AG04449 (cell line): ENCODE measurements around the gene RAG1.

Experiments used
- CTCF ChIA-PET: fragments of 350-600 bp; formaldehyde crosslinking; extraction: SDS; loops from one replicate; lab custom pipeline; 2021; ENCODE audit warnings: antibody characterized with exemption; lab: Yijun Ruan, JAX
- POLR2A ChIA-PET: fragments of 400-600, 350-600 bp; formaldehyde crosslinking; extraction: SDS; loops from one replicate; lab custom pipeline; 2020; ENCODE audit warnings: antibody characterized with exemption, inconsistent platforms; lab: Yijun Ruan, JAX
- DNase-seq: peaks from one replicate; pipeline ENCODE4 v3.0.0-alpha.2; 2010; ENCODE audit warnings: low read depth, low spot score
- H3K4me3 ChIP-seq: 2 replicates; pipeline ENCODE4 v1.5.1; 2011; ENCODE audit warnings: low read depth, mild to moderate bottlenecking, control low read depth, low read length
- TF ChIP-seq, protein P1 (sequence below): IDR thresholded peaks from one replicate; pipeline ENCODE4 v1.5.1; 2011; ENCODE audit warnings: mild to moderate bottlenecking, moderate library complexity, low read length, control low read depth, inconsistent platforms; ENCODE audit not compliant: insufficient read depth; ENCODE audit errors: missing control alignments

RAG1 gene

DNA sequence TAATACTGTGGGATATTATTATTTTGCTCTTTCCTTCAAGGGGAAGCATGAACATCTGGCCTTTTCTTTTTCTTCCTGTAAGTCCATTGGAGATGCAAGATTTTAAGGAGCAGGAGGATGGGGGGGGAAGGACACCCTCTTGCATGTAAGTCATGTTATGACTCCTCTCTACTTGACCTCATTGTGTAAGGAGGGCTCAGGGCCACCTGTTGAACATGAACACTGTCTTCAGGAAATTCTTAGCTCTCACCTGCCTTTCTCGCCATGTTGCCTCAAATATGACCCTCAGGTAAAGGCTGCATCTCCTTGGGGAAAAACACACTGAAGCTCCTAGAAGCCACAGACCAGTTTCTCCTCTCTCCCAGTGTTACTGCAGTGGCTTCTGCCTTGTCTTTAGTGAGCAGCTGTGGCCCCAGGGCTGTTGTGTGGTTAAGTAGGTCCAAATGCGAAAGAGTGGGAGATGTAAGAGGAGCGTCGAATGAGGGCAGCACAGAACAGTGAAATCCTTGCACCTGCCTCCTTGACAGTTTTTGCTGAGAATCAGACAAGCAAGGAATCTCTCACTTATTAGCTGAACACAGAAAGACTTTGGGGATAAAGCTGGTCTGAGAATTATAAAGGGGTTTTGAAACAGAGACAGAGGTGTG, 1.3 kb upstream of the RAG1 start:
- no peak for DNase-seq
- ChIA-PET POLR2A (no interaction called here), CTCF (interaction anchor here (2.0 to 9.0 kb wide), 6 partner anchors 9 to 181 kb away, joined by 7 to 252 read pairs (median 68); no protein-coding TSS in a partner anchor)
- H3K4me3 ChIP-seq, result no peak overlapping the region
- TF ChIP-seq, protein P1, sequence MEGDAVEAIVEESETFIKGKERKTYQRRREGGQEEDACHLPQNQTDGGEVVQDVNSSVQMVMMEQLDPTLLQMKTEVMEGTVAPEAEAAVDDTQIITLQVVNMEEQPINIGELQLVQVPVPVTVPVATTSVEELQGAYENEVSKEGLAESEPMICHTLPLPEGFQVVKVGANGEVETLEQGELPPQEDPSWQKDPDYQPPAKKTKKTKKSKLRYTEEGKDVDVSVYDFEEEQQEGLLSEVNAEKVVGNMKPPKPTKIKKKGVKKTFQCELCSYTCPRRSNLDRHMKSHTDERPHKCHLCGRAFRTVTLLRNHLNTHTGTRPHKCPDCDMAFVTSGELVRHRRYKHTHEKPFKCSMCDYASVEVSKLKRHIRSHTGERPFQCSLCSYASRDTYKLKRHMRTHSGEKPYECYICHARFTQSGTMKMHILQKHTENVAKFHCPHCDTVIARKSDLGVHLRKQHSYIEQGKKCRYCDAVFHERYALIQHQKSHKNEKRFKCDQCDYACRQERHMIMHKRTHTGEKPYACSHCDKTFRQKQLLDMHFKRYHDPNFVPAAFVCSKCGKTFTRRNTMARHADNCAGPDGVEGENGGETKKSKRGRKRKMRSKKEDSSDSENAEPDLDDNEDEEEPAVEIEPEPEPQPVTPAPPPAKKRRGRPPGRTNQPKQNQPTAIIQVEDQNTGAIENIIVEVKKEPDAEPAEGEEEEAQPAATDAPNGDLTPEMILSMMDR, result no peak

DNA sequence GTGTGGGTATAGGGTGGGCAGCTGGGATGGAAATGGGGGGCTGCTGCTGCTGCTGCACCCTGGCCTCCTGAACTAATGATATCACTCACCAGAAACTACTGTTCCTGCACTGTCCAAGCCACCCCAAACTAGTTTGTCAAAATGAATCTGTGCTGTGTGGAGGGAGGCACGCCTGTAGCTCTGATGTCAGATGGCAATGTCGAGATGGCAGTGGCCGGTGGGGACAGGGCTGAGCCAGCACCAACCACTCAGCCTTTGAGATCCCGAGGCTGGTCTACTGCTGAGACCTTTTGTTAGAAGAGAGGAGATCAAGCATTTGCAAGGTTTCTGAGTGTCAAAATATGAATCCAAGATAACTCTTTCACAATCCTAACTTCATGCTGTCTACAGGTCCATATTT, 1.3 kb downstream of the RAG1 start:
- no peak overlapping the region for H3K4me3 ChIP-seq
- POLR2A ChIA-PET, result no interaction called here
- TF ChIP-seq, protein P1, result no peak
- CTCF ChIA-PET, result interaction anchor here (1.1 to 1.3 kb wide), 2 partner anchors 102 to 103 kb away, joined by 3 read pairs; no protein-coding TSS in a partner anchor
- no peak for DNase-seq

DNA sequence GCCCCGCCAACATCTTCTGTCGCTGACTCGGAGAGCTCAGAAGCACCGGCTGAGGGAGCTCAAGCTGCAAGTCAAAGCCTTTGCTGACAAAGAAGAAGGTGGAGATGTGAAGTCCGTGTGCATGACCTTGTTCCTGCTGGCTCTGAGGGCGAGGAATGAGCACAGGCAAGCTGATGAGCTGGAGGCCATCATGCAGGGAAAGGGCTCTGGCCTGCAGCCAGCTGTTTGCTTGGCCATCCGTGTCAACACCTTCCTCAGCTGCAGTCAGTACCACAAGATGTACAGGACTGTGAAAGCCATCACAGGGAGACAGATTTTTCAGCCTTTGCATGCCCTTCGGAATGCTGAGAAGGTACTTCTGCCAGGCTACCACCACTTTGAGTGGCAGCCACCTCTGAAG, 6.7 kb downstream of the RAG1 start:
- POLR2A ChIA-PET, result no interaction called here
- no peak overlapping the region for H3K4me3 ChIP-seq
- CTCF ChIA-PET, result interaction anchor here (1.3 to 6.5 kb wide), 3 partner anchors 11 to 172 kb away, joined by 4 to 77 read pairs (median 5); no protein-coding TSS in a partner anchor
- TF ChIP-seq, protein P1, result no peak
- no peak for DNase-seq

DNA sequence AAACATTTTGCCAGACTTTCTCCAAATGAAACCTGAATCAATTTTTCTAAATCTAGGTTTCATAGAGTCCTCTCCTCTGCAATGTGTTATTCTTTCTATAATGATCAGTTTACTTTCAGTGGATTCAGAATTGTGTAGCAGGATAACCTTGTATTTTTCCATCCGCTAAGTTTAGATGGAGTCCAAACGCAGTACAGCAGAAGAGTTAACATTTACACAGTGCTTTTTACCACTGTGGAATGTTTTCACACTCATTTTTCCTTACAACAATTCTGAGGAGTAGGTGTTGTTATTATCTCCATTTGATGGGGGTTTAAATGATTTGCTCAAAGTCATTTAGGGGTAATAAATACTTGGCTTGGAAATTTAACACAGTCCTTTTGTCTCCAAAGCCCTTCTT, 9.6 kb downstream of the RAG1 start:
- POLR2A ChIA-PET, result no interaction called here
- TF ChIP-seq, protein P1, result no peak
- DNase-seq, result no peak

DNA sequence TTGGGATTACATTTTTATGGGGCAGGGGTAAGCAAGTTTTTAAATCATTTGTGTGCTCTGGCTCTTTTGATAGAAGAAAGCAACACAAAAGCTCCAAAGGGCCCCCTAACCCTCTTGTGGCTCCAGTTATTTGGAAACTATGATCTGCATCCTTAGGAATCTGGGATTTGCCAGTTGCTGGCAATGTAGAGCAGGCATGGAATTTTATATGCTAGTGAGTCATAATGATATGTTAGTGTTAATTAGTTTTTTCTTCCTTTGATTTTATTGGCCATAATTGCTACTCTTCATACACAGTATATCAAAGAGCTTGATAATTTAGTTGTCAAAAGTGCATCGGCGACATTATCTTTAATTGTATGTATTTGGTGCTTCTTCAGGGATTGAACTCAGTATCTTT, 10.1 kb downstream of the RAG1 start:
- DNase-seq, result no peak
- CTCF ChIA-PET, result interaction anchor here (0.8 to 6.5 kb wide), 3 partner anchors 15 to 96 kb away, joined by 3 to 77 read pairs (median 6); no protein-coding TSS in a partner anchor
- H3K4me3 ChIP-seq, result no peak overlapping the region
- TF ChIP-seq, protein P1, result no peak
- POLR2A ChIA-PET, result no interaction called here

More for the DNA sequence above, 9.6 kb downstream of the RAG1 start:
- no peak overlapping the region for H3K4me3 ChIP-seq
- CTCF ChIA-PET, result interaction anchor here (1.1 to 6.5 kb wide), 4 partner anchors 14 to 169 kb away, joined by 3 to 77 read pairs (median 6); no protein-coding TSS in a partner anchor

DNA sequence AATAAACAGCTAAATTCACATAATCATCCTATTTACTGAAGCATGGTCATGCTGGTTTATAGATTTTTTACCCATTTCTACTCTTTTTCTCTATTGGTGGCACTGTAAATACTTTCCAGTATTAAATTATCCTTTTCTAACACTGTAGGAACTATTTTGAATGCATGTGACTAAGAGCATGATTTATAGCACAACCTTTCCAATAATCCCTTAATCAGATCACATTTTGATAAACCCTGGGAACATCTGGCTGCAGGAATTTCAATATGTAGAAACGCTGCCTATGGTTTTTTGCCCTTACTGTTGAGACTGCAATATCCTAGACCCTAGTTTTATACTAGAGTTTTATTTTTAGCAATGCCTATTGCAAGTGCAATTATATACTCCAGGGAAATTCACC, 10.7 kb downstream of the RAG1 start:
- TF ChIP-seq, protein P1, result no peak
- CTCF ChIA-PET, result interaction anchor here (0.8 to 6.5 kb wide), 3 partner anchors 15 to 95 kb away, joined by 3 to 77 read pairs (median 6); no protein-coding TSS in a partner anchor
- POLR2A ChIA-PET, result no interaction called here
- no peak for DNase-seq
- no peak overlapping the region for H3K4me3 ChIP-seq
